BLaER1 (cell line): ENCODE data around the gene HEXIM2.

Source experiments
- H3K27ac ChIP-seq: shearing (Covaris generic); formaldehyde crosslinking; 2 replicates; pipeline ENCODE4 v1.8.1; 2022
- H3K27me3 ChIP-seq: shearing (Covaris generic); formaldehyde crosslinking; 2 replicates; pipeline ENCODE4 v1.8.1; 2022
- H3K36me3 ChIP-seq: shearing (Covaris generic); formaldehyde crosslinking; 2 replicates; pipeline ENCODE4 v1.8.1; 2022
- H3K4me1 ChIP-seq: shearing (Covaris generic); formaldehyde crosslinking; 2 replicates; pipeline ENCODE4 v1.8.1; 2022
- H3K4me2 ChIP-seq: shearing (Covaris generic); formaldehyde crosslinking; 2 replicates; pipeline ENCODE4 v1.8.1; 2022
- H3K4me3 ChIP-seq: shearing (Covaris generic); formaldehyde crosslinking; 2 replicates; pipeline ENCODE4 v1.8.1; 2022
- H3K9ac ChIP-seq: shearing (Covaris generic); formaldehyde crosslinking; 2 replicates; pipeline ENCODE4 v1.8.1; 2022
- H3K9me3 ChIP-seq: shearing (Covaris generic); formaldehyde crosslinking; 2 replicates; pipeline ENCODE4 v1.8.1; 2022
- H4K20me1 ChIP-seq: shearing (Covaris generic); formaldehyde crosslinking; 2 replicates; pipeline ENCODE4 v1.8.1; 2022
- Cebpa-rat ChIP-seq: shearing (Covaris generic); IDR thresholded peaks from 2 replicates; pipeline ENCODE4 v1.8.1; 2022

HEXIM2 gene

GRCh38 chr17:45132572-45133463 is 28.9 kb upstream of the HEXIM2 start:
- Histone ChIP-seq H3K9ac (peak overlapping the region; percentile 80), H3K27me3 (no peaks in the 10 kb centered on the region), H3K4me3 (peak overlapping the region; percentile 82), H3K9me3 (no peaks in the 10 kb centered on the region), H3K27ac (peak overlapping the region; percentile 62), H3K4me1 (peaks cover 29% of the 10 kb centered on the region), H3K4me2 (peak overlapping the region; percentile 100), H3K36me3 (no peaks in the 10 kb centered on the region), H4K20me1 (no peaks in the 10 kb centered on the region)
- no peak for TF ChIP-seq Cebpa-rat

GRCh38 chr17:45135192-45135977 is 26.3 kb upstream of the HEXIM2 start, which contains the start of gene ACBD4:
Gene ACBD4, plus strand, starts transcription at chr17:45135687. Its CDS starts 458 bp downstream, at chr17:45136145.
- H3K9me3 ChIP-seq: no peaks in the 10 kb centered on the region
- H4K20me1 ChIP-seq: no peaks in the 10 kb centered on the region
- peak within 1 kb of the TSS; percentile 81 for H3K9ac ChIP-seq
- 0 out of 2 replicates have a peak, but pooled peaks have one; percentile 8 for TF ChIP-seq Cebpa-rat
- H3K27me3 ChIP-seq: no peaks in the 10 kb centered on the region
- peak within 1 kb of the TSS; percentile 81 for H3K27ac ChIP-seq
- H3K4me3 ChIP-seq: peak within 1 kb of the TSS; percentile 78
- peaks cover 42% of the 10 kb centered on the region for H3K4me1 ChIP-seq
- no peaks in the 10 kb centered on the region for H3K36me3 ChIP-seq
- H3K4me2 ChIP-seq: peak within 1 kb of the TSS; percentile 99

GRCh38 chr17:45135978-45136791 is 25.5 kb upstream of the HEXIM2 start:
- no peaks in the 10 kb centered on the region for H3K36me3 ChIP-seq
- H3K9me3 ChIP-seq: no peaks in the 10 kb centered on the region
- no peaks in the 10 kb centered on the region for H4K20me1 ChIP-seq
- peaks cover 42% of the 10 kb centered on the region for H3K4me1 ChIP-seq
- H3K27ac ChIP-seq: peak overlapping the region; percentile 81
- peak overlapping the region; percentile 81 for H3K9ac ChIP-seq
- no peaks in the 10 kb centered on the region for H3K27me3 ChIP-seq
- peak overlapping the region; percentile 78 for H3K4me3 ChIP-seq
- TF ChIP-seq Cebpa-rat: no peak
- H3K4me2 ChIP-seq: peak overlapping the region; percentile 99

GRCh38 chr17:45136846-45137560 is 24.7 kb upstream of the HEXIM2 start:
- Histone ChIP-seq H3K9ac (no peak overlapping the region), H3K27ac (peak overlapping the region; percentile 81), H3K27me3 (no peaks in the 10 kb centered on the region), H4K20me1 (no peaks in the 10 kb centered on the region), H3K4me1 (peaks cover 35% of the 10 kb centered on the region), H3K4me3 (0 out of 2 replicates have a peak overlapping the region, but pooled peaks have one; percentile 78), H3K4me2 (peak overlapping the region; percentile 99), H3K9me3 (no peaks in the 10 kb centered on the region), H3K36me3 (no peaks in the 10 kb centered on the region)
- TF ChIP-seq Cebpa-rat: no peak

- TF ChIP-seq Cebpa-rat: no peak
- Histone ChIP-seq H3K4me2 (no peak overlapping the region), H3K36me3 (no peaks in the 10 kb centered on the region), H3K9me3 (no peaks in the 10 kb centered on the region), H3K27ac (no peak overlapping the region), H3K27me3 (no peaks in the 10 kb centered on the region), H4K20me1 (no peaks in the 10 kb centered on the region), H3K4me3 (no peak overlapping the region), H3K4me1 (peaks cover 36% of the 10 kb centered on the region), H3K9ac (no peak overlapping the region)
These were observed 23.9 kb upstream of the HEXIM2 start for GRCh38 chr17:45137561-45138305.

- H4K20me1 ChIP-seq: no peaks in the 10 kb centered on the region
- H3K27me3 ChIP-seq: no peaks in the 10 kb centered on the region
- H3K9me3 ChIP-seq: no peaks in the 10 kb centered on the region
- no peaks in the 10 kb centered on the region for H3K36me3 ChIP-seq
- peaks cover 45% of the 10 kb centered on the region for H3K4me1 ChIP-seq
- H3K4me3 ChIP-seq: no peak overlapping the region
- H3K27ac ChIP-seq: no peak overlapping the region
- H3K9ac ChIP-seq: no peak overlapping the region
- TF ChIP-seq Cebpa-rat: no peak
- H3K4me2 ChIP-seq: peak overlapping the region; percentile 44; the same call in 1 of the 2 replicates
These were observed 22.7 kb upstream of the HEXIM2 start for GRCh38 chr17:45138911-45139532.

GRCh38 chr17:45139533-45139920 is 22.1 kb upstream of the HEXIM2 start:
- Histone ChIP-seq H3K9me3 (no peaks in the 10 kb centered on the region), H3K9ac (no peak overlapping the region)

GRCh38 chr17:45143094-45143670 is 18.5 kb upstream of the HEXIM2 start:
- no peaks in the 10 kb centered on the region for H3K27me3 ChIP-seq
- H3K4me2 ChIP-seq: peak overlapping the region; percentile 98
- H4K20me1 ChIP-seq: no peaks in the 10 kb centered on the region
- H3K9me3 ChIP-seq: no peaks in the 10 kb centered on the region
- no peak overlapping the region for H3K27ac ChIP-seq
- TF ChIP-seq Cebpa-rat: no peak
- no peak overlapping the region; the same call in 1 of the 2 replicates for H3K9ac ChIP-seq
- H3K36me3 ChIP-seq: no peaks in the 10 kb centered on the region
- peak overlapping the region; percentile 65 for H3K4me3 ChIP-seq
- peaks cover 60% of the 10 kb centered on the region for H3K4me1 ChIP-seq

More at GRCh38 chr17:45139533-45139920, 22.1 kb upstream of the HEXIM2 start:
- no peaks in the 10 kb centered on the region for H3K36me3 ChIP-seq
- H4K20me1 ChIP-seq: no peaks in the 10 kb centered on the region
- peak overlapping the region; percentile 44; the same call in 1 of the 2 replicates for H3K4me2 ChIP-seq
- peaks cover 50% of the 10 kb centered on the region for H3K4me1 ChIP-seq
- H3K4me3 ChIP-seq: no peak overlapping the region
- TF ChIP-seq Cebpa-rat: no peak
- no peak overlapping the region for H3K27ac ChIP-seq
- no peaks in the 10 kb centered on the region for H3K27me3 ChIP-seq
